GM12878 (cell line): ENCODE data around the gene ETV2. TPM values are rescaled to one million over a fixed set of nuclear protein-coding genes. Genes with fewer than 3 reads are reported as not detected.

Experiments used
- ATF3 ChIP-seq: IDR thresholded peaks from 2 replicates; pipeline ENCODE4 v1.6.1; 2011; ENCODE audit warnings: low read depth, mild to moderate bottlenecking, low read length, moderate library complexity, borderline replicate concordance; ENCODE audit errors: extremely low read depth
- BCL11A ChIP-seq: IDR thresholded peaks from 2 replicates; pipeline ENCODE4 v1.6.1; 2011; ENCODE audit warnings: low read depth, low read length
- CBFB ChIP-seq: IDR thresholded peaks from 2 replicates; pipeline ENCODE4 v1.6.1; 2016; ENCODE audit warnings: antibody characterized with exemption, low read depth
- CHD4 ChIP-seq: fragments of 200-600 bp; sonication (generic); IDR thresholded peaks from 2 replicates; pipeline ENCODE4 v1.6.1; 2016; ENCODE audit warnings: mild to moderate bottlenecking
- DPF2 ChIP-seq: fragments of 450-650 bp; IDR thresholded peaks from 2 replicates; pipeline ENCODE4 v1.6.1; 2017; ENCODE audit warnings: mild to moderate bottlenecking
- EZH2 ChIP-seq: IDR thresholded peaks from 2 replicates; pipeline ENCODE4 v1.6.1; 2012; ENCODE audit warnings: low read depth, mild to moderate bottlenecking, control low read depth, inconsistent platforms, low read length, borderline replicate concordance; ENCODE audit not compliant: control insufficient read depth
- FOXK2 ChIP-seq: fragments of 450-650 bp; IDR thresholded peaks from 2 replicates; pipeline ENCODE4 v1.6.1; 2017; ENCODE audit warnings: mild to moderate bottlenecking, moderate library complexity
- HDAC2 ChIP-seq: fragments of 200-600 bp; sonication (generic); IDR thresholded peaks from 2 replicates; pipeline ENCODE4 v1.6.1; 2017
- IKZF1 ChIP-seq: fragments of 450-650 bp; conservative IDR thresholded peaks from 2 replicates; pipeline ENCODE4 v1.6.1; 2017; ENCODE audit warnings: antibody characterized with exemption, mild to moderate bottlenecking
- IKZF2 ChIP-seq, 2 experiments: fragments of 450-650 bp; IDR thresholded peaks; 2 replicates each; pipeline ENCODE4 v1.6.1; 2017; ENCODE audit warnings: mild to moderate bottlenecking in 2 of 2, moderate library complexity in 2 of 2
- MTA3 ChIP-seq: IDR thresholded peaks from 2 replicates; pipeline ENCODE4 v1.6.1; 2012; ENCODE audit warnings: low read length, inconsistent platforms, borderline replicate concordance
- MXI1 ChIP-seq: fragments of 150-350 bp; IDR thresholded peaks from 2 replicates; pipeline ENCODE4 v1.6.1; 2011; ENCODE audit warnings: low read depth, mild to moderate bottlenecking, inconsistent platforms, low read length, improper control_type of control experiment
- NBN ChIP-seq: fragments of 450-650 bp; IDR thresholded peaks from 2 replicates; pipeline ENCODE4 v1.6.1; 2016
- NFYB ChIP-seq: IDR thresholded peaks from 2 replicates; pipeline ENCODE4 v1.6.1; 2011; ENCODE audit warnings: low read depth, mild to moderate bottlenecking, low read length, improper control_type of control experiment, moderate library complexity; ENCODE audit not compliant: insufficient read depth
- POLR2A ChIP-seq: IDR thresholded peaks from 2 replicates; pipeline ENCODE4 v1.6.1; 2011; ENCODE audit warnings: low read depth, mild to moderate bottlenecking, low read length
- RB1 ChIP-seq: fragments of 450-650 bp; formaldehyde crosslinking; IDR thresholded peaks from 2 replicates; pipeline ENCODE4 v1.6.1; 2017; ENCODE audit warnings: mild to moderate bottlenecking, borderline replicate concordance
- RELB ChIP-seq: fragments of 450-650 bp; IDR thresholded peaks from 2 replicates; pipeline ENCODE4 v1.6.1; 2017; ENCODE audit warnings: low read depth, mild to moderate bottlenecking, moderate library complexity
- SIX5 ChIP-seq: IDR thresholded peaks from 2 replicates; pipeline ENCODE4 v1.6.1; 2011; ENCODE audit warnings: mild to moderate bottlenecking, low read depth, low read length, moderate library complexity; ENCODE audit not compliant: severe bottlenecking
- SKIL ChIP-seq: fragments of 450-650 bp; IDR thresholded peaks from 2 replicates; pipeline ENCODE4 v1.6.1; 2017; ENCODE audit warnings: mild to moderate bottlenecking, low read depth, inconsistent platforms; ENCODE audit not compliant: poor library complexity, severe bottlenecking
- TBL1XR1 ChIP-seq: IDR thresholded peaks from 2 replicates; pipeline ENCODE4 v1.6.1; 2012; ENCODE audit warnings: low read depth, low read length, improper control_type of control experiment
- ZBTB40 ChIP-seq: fragments of 450-650 bp; IDR thresholded peaks from 2 replicates; pipeline ENCODE4 v1.6.1; 2016; ENCODE audit warnings: mild to moderate bottlenecking, moderate library complexity, borderline replicate concordance
- polyA plus RNA-seq, 11 experiments: library from polyadenylated mRNA; depleted of rRNA in 4 of 11; unstranded in 6 of 11; stranded (reverse) in 5 of 11; fragments of >200 nt; fragmentation: Nextera tagmentation in 4 of 11; fragmentation: Illumina TruSeq in 1 of 11; extraction: Ambion mirVana in 4 of 11; extraction: Trizol in 1 of 11; gene quantifications; 1 replicate in 1 of 11; 2 replicates in 10 of 11; pipeline versions ENCODE4 v1.2.1 to v1.2.3, GENCODE V29; 2011 to 2016; ENCODE audit warnings: inconsistent platforms in 2 of 11, missing spikeins in 2 of 11, low read depth in 1 of 11
- total RNA-seq, 4 experiments: library from RNA; depleted of rRNA in 3 of 4; stranded (reverse); fragments of >200 nt in 3 of 4; fragmentation: Illumina TruSeq in 1 of 4; extraction: Trizol in 1 of 4; gene quantifications; 2 replicates each; pipeline versions ENCODE4 v1.2.1 to v1.2.3, GENCODE V29; 2013 to 2021

The ETV2 gene
- total and polyA plus RNA-seq, 10 of the 15 experiments (the other 5 are each of a cell fraction or from before 2014, with no cell fraction given) = 0.10 to 1.4 (median 0.54) TPM; not detected in 1

- TF ChIP-seq SKIL (no peak), IKZF2 (IDR thresholded peaks at IDR 0.05) (no peak; a peak in 1 of 4 replicates), ZBTB40 (no peak), ATF3 (peak; percentile 91), POLR2A (peak; percentile 91), SIX5 (peak; percentile 37), RELB (peak; percentile 69; the same call in 1 of the 2 replicates), HDAC2 (no peak), TBL1XR1 (no peak), CBFB (no peak), NBN (peak; percentile 100), IKZF1 (peak; percentile 85), MTA3 (no peak), CHD4 (no peak), MXI1 (peak; percentile 90), BCL11A (no peak), RB1 (peak; percentile 99), NFYB (no peak), DPF2 (peak; percentile 85), FOXK2 (no peak), EZH2 (no peak)
Observed at GRCh38 chr19:35612559-35613321, 28.8 kb upstream of the ETV2 start, which contains the start of gene HAUS5 (continued).
